22Rv1 (cell line): ENCODE results near the gene PCK2.

Experiments used
- H3K27ac ChIP-seq: fragments of 450-650 bp; 2 replicates; pipeline ENCODE4 v1.5.1; 2017
- ZFX ChIP-seq: fragments of 450-650 bp; IDR thresholded peaks from 2 replicates; pipeline ENCODE4 v1.6.1; 2017; ENCODE audit warnings: antibody characterized with exemption, borderline replicate concordance
- TF ChIP-seq, protein P1 (sequence below): fragments of 450-650 bp; IDR thresholded peaks from 2 replicates; pipeline ENCODE4 v1.5.1; 2017; ENCODE audit warnings: mild to moderate bottlenecking

The PCK2 gene

DNA sequence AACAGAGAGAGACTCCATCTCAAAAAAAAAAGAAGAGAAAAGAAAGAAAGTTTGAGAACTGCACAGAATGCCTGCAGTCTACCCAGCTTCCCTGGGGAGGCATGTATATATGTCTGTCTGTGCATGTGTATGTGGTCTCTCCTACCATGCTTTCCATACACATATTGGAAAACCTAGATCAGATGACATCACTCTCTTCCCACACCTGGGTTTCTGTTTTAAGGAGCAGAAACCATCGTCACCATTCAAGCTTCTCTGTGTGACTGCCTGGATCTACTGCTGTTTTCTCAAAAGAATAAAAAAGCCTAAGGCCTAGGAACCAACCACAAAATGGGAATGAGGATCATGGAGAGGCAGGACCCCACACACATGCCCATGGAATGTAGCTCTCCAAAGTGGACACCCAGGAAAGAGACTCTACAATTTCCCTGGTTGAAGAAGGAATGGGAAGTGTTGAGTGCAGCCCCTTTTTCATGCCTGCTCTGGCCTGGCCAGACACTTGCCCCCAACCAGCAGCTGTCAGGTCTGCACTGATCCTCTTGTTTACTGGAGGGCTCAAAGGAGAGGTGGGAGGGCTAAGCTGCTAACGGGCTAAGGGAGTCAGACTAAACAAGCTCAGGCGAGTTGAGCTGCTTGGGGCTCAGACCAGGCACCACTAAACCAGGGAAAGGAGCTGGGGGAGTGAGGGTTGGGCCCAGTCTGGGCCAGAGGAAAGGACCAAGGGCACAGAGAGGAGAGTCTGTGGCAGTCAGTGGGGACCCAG is 7.7 kb upstream of the PCK2 start:
- no peak for TF ChIP-seq ZFX
- TF ChIP-seq, protein P1, sequence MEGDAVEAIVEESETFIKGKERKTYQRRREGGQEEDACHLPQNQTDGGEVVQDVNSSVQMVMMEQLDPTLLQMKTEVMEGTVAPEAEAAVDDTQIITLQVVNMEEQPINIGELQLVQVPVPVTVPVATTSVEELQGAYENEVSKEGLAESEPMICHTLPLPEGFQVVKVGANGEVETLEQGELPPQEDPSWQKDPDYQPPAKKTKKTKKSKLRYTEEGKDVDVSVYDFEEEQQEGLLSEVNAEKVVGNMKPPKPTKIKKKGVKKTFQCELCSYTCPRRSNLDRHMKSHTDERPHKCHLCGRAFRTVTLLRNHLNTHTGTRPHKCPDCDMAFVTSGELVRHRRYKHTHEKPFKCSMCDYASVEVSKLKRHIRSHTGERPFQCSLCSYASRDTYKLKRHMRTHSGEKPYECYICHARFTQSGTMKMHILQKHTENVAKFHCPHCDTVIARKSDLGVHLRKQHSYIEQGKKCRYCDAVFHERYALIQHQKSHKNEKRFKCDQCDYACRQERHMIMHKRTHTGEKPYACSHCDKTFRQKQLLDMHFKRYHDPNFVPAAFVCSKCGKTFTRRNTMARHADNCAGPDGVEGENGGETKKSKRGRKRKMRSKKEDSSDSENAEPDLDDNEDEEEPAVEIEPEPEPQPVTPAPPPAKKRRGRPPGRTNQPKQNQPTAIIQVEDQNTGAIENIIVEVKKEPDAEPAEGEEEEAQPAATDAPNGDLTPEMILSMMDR = no peak
- H3K27ac ChIP-seq = no peak overlapping the region

DNA sequence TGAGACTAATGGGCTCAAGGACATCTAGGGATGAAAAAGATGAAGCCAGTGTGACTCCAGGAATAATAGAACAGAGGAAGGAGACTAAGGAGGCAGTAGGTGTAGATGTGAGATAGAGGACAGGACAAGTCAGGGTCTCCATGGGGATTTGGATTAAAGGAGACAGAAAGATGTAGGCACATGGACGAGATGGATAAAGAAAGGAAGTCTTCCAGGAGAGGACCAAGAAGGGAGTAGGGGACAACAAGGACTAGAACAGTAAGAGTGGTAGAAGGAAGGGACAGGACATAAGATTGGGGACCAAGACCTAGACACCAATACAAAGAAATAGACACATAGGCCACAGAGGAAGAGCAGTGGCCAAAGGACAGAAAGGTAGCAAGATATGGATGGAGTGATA is 7.1 kb upstream of the PCK2 start:
- TF ChIP-seq ZFX = no peak
- TF ChIP-seq, protein P1 = no peak
- H3K27ac ChIP-seq = no peak overlapping the region

DNA sequence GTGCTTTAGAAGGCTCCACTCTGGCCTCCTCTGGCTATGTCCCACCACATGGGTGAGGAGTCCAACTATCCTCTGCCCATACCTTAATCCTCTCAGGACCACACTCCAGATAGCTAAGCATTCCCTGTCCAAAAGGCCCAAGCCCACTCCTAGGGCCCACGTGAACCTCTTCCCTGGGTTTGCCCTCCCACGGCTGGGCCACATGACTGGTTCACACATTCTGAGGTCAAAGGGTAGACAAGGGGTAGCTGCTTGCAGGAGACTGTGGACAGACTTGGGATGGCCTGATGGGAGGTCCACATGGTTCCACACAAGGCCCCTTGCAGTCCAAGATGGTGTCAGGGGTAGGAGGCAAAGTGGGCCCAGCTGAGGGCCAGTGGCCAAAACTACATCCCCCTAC is 6.0 kb upstream of the PCK2 start:
- TF ChIP-seq, protein P1 = no peak
- TF ChIP-seq ZFX = no peak
- H3K27ac ChIP-seq = no peak overlapping the region

DNA sequence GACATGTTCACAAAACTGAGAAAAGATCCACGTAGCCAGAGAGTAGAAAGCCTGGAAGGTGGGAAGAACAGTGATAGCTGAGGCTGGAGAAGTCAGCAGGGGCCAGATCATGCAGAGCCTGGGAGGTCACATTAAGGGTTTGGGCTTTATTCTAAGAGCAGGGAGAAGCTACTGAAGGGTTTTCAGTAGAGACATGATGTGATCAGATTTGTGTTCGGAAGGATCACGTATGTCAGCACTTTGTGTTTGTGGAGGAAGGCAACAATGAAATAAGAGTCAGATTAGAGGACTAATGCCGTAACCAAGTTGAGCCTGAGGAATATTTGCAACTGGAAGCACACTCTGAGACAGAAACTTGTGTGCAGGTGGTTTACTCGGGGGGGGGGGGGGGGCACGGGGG is 4.2 kb upstream of the PCK2 start:
- H3K27ac ChIP-seq = no peak overlapping the region
- TF ChIP-seq ZFX = no peak
- TF ChIP-seq, protein P1 = no peak

DNA sequence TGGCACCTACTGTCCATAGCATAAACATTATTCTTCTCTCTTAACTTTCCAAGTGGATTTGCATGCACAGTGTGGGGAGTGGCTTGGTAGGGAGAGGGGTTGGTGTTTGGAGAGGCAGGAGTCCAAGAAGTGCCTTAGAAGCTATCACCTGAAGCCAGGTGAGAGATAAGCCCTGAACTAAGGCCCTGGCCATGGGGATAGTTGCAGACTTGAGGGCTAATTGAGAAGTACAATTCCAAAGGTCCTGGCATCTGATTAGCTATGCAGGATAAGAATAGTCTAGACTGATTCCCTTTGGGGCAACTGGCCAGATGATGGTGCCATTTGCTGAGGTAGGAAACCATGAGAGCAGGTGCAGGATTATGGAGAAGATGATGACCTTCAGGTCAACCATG is 2.0 kb upstream of the PCK2 start:
- TF ChIP-seq ZFX = no peak
- TF ChIP-seq, protein P1 = no peak
- peak overlapping the region; percentile 85; the same call in 1 of the 2 replicates for H3K27ac ChIP-seq

DNA sequence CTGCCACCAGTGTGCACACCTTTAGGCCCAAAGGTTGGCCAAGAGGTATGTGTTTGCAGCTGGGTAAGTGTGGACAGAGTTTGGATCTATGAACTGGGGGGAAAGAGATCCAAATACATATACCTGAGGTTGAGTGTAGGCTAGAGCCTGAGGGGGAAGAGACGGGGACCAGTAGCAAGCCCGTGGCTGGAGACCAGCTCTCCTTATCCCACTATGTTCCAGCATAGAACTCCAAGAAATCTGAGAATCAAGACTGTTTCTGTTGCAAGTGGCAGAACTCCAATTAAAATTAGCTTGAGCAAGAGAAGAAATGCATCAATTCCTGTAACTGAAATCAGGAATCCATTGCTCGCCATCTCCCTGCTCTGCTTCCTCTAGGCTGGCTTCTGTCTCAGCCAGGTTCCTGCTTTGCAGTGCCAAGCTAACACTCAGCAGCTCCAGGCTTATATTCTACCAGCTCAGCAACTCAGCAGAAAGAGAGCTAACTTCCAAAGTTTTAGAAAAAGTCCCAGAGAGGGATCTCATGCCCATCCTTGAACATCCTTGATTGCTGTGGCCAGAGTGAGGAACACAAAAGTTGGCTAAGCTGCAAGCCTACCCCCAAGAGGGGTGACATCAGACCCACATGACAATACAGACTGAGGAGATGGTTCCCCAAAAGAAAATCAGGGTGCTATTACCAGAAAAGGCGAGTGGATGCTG is 1.5 kb upstream of the PCK2 start:
- TF ChIP-seq, protein P1 = no peak
- TF ChIP-seq ZFX = no peak
- peak overlapping the region; percentile 85 for H3K27ac ChIP-seq

DNA sequence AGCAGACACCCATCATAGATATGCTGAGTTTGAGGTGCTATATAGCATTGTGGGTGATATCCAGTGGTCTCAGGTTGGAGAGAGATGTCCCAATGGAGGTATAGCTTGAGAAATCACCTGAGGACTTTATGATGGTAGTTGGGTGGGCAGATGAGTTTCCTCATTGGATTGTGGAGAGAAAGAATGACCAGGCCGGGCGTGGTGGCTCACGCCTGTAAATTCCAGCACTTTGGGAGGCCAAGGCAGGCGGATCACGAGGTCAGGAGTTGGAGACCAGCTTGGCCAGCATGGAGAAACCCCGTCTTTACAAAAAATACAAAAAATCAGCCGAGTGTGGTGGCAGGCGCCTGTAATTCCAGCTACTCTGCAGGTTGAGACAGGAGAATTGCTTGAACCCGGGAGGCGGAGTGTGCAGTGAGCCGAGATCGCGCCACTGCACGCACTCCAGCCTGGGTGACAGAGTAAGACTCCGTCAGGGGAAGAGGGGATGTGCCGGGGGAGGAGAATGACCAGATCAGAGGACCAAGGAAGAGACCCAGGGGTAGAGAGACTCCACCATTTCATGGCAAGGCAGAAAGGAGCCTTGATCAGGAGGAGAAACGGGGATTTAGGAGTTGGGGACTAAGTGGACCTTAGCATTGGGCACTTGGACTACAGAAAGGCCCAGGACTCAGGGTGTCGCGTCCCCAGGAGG is 757 bp upstream of the PCK2 start:
- TF ChIP-seq, protein P1 = no peak
- no peak for TF ChIP-seq ZFX
- H3K27ac ChIP-seq = peak overlapping the region; percentile 85
